Ovary (tissue), 9 donors: Measurements from ENCODE around the gene OPRD1. TPM values are rescaled to one million over a fixed set of nuclear protein-coding genes. Genes with fewer than 3 reads are reported as not detected.

ENCODE experiments used
- DNase-seq, 5 donors: peaks; one replicate each; pipeline ENCODE4 v3.0.0-alpha.2; 2019 to 2020
- H3K27ac ChIP-seq, 2 donors: fragments of 200-600 bp; one replicate each; pipeline versions ENCODE4 v1.5.1 to v1.8.0; 2019 to 2022
- H3K27me3 ChIP-seq: fragments of 200-600 bp; one replicate; pipeline ENCODE4 v1.8.0; 2022
- H3K36me3 ChIP-seq: fragments of 200-600 bp; sonication (generic); one replicate; pipeline ENCODE4 v1.5.1; 2019
- H3K4me1 ChIP-seq: one replicate; pipeline ENCODE4 v1.8.1; 2013; ENCODE audit warnings: mild to moderate bottlenecking, moderate library complexity; ENCODE audit not compliant: insufficient read depth
- H3K4me3 ChIP-seq: fragments of 200-600 bp; sonication (generic); one replicate; pipeline ENCODE4 v1.5.1; 2017
- H3K9me3 ChIP-seq, 2 donors: fragments of 200-600 bp in 1 of 2; sonication (generic) in 1 of 2; one replicate each; pipeline versions ENCODE4 v1.5.1 to v1.8.1; 2013 to 2019; ENCODE audit warnings: mild to moderate bottlenecking in 1 of 2, moderate library complexity in 1 of 2
- CTCF ChIP-seq, 3 donors: fragments of 450-650 bp in 2 of 3; fragments of 200-600 bp in 1 of 3; IDR thresholded peaks; one replicate each; pipeline versions ENCODE4 v1.5.1 to v1.8.0; 2016 to 2022; ENCODE audit warnings: antibody characterized with exemption in 3 of 3, mild to moderate bottlenecking in 1 of 3
- EP300 ChIP-seq: sonication (generic); formaldehyde crosslinking; IDR thresholded peaks from one replicate; pipeline ENCODE4 v1.6.1; 2017; ENCODE audit warnings: antibody characterized with exemption
- POLR2A ChIP-seq: fragments of 450-650 bp; IDR thresholded peaks from one replicate; pipeline ENCODE4 v1.6.1; 2017; ENCODE audit warnings: antibody characterized with exemption, mild to moderate bottlenecking, moderate library complexity
- WGBS, 3 donors: extraction: QIAGEN DNeasy Blood & Tissue Kit in 1 of 3; methylation state at CpG; one replicate each; pipeline versions ENCODE4 v1.1.5 to v1.1.7; 2013 to 2017; 5-methylcytosine and 5-hydroxymethylcytosine counted together
- intact Hi-C, 4 donors: fragments of 100-400 bp; cut with DNase I; formaldehyde crosslinking; loops; one replicate each; pipeline versions ENCODE4 v1.11.0 to v1.15.1; 2022 to 2023
- polyA plus RNA-seq, 2 donors: library from polyadenylated mRNA; stranded (reverse); fragments of 200-250 nt in 1 of 2; fragments of 350-450 nt in 1 of 2; fragmentation: Illumina TruSeq in 1 of 2; extraction: RNeasy Lipid Tissue Mini Kit (QIAGEN cat#74804) in 1 of 2; gene quantifications; one replicate each; pipeline ENCODE4 v1.2.3, GENCODE V29; 2013 to 2014
- total RNA-seq, 7 donors: library from RNA; depleted of rRNA in 2 of 7; stranded (reverse); fragments of >200 nt in 2 of 7; fragmentation: NEBNext Ultra II Directional in 3 of 7; extraction: Animal tissue kit (Norgen Biotek cat#: 25700) in 3 of 7; gene quantifications; one replicate each; pipeline versions ENCODE4 v1.1.0 to v1.2.4, GENCODE V29; 2016 to 2023
- donor health status: DM: no; HTN: no; CAD: no; lungs with moderate emphysema.
- donor health status: DM: no; HTN: no; CAD: no.
- donor health status: Bipolar disorder and iron deficiency.
- donor health status: DM: yes; HTN: yes; CAD: no.
- donor health status: DM: no; HTN: no; CAD: no.
- donor health status: DM: yes; HTN: yes; CAD: no.

Gene OPRD1
- total and polyA plus RNA-seq, 9 donors = 0.02 TPM; not detected in 8

- no peaks in the 10 kb centered on the region for H3K9me3 ChIP-seq
- 87 to 97% (median 94%) methylated on average over 3 of the region's 3 CpGs for WGBS, 3 donors
- DNase-seq = no peak
- H3K4me3 ChIP-seq = no peak overlapping the region
- intact Hi-C loops = no loop called here
- H3K27me3 ChIP-seq = no peaks in the 10 kb centered on the region
- no peak overlapping the region for H3K27ac ChIP-seq
- TF ChIP-seq EP300 (no peak), CTCF (IDR thresholded peaks at IDR 0.05) (no peak), POLR2A (no peak)
- no peaks in the 10 kb centered on the region for H3K36me3 ChIP-seq
- H3K4me1 ChIP-seq = no peaks in the 10 kb centered on the region
Observed at GRCh38 chr1:28803662-28804061, 8.3 kb upstream of the OPRD1 start.

- no peak for TF ChIP-seq CTCF (IDR thresholded peaks at IDR 0.05)
- TF ChIP-seq EP300 = no peak
- TF ChIP-seq POLR2A = no peak
- Histone ChIP-seq H3K9me3 (no peaks in the 10 kb centered on the region), H3K27ac (no peak overlapping the region), H3K4me3 (no peak overlapping the region), H3K4me1 (no peaks in the 10 kb centered on the region), H3K36me3 (no peaks in the 10 kb centered on the region), H3K27me3 (no peaks in the 10 kb centered on the region)
- no peak for DNase-seq
- WGBS, 3 donors = 40 to 61% (median 55%) methylated on average over 3 of the region's 3 CpGs
- intact Hi-C loops = no loop called here
Observed at GRCh38 chr1:28804071-28804470, 7.9 kb upstream of the OPRD1 start.

- Histone ChIP-seq H3K9me3 (no peaks in the 10 kb centered on the region), H3K4me3 (no peak overlapping the region), H3K27me3 (no peaks in the 10 kb centered on the region), H3K36me3 (no peaks in the 10 kb centered on the region), H3K27ac (no peak overlapping the region), H3K4me1 (no peaks in the 10 kb centered on the region)
- WGBS, 3 donors = 50 to 54% (median 52%) methylated on average over 4 of the region's 4 CpGs
- TF ChIP-seq POLR2A = no peak
- no peak for TF ChIP-seq EP300
- no peak for TF ChIP-seq CTCF (IDR thresholded peaks at IDR 0.05)
- intact Hi-C loops = no loop called here
- DNase-seq = no peak
Observed at GRCh38 chr1:28807046-28807445, 4.9 kb upstream of the OPRD1 start.

GRCh38 chr1:28807986-28808385, 4.0 kb upstream of the OPRD1 start:
- no peak for DNase-seq
- H3K9me3 ChIP-seq = no peaks in the 10 kb centered on the region
- H3K4me3 ChIP-seq = no peak overlapping the region
- WGBS, 3 donors = 74 to 76% (median 75%) methylated on average over 4 of the region's 4 CpGs
- H3K27me3 ChIP-seq = no peaks in the 10 kb centered on the region
- no peaks in the 10 kb centered on the region for H3K36me3 ChIP-seq
- H3K27ac ChIP-seq = no peak overlapping the region
- peaks cover 2% of the 10 kb centered on the region for H3K4me1 ChIP-seq
- TF ChIP-seq POLR2A = no peak
- TF ChIP-seq EP300 = no peak
- no peak for TF ChIP-seq CTCF (IDR thresholded peaks at IDR 0.05)
- intact Hi-C loops = no loop called here

DNA sequence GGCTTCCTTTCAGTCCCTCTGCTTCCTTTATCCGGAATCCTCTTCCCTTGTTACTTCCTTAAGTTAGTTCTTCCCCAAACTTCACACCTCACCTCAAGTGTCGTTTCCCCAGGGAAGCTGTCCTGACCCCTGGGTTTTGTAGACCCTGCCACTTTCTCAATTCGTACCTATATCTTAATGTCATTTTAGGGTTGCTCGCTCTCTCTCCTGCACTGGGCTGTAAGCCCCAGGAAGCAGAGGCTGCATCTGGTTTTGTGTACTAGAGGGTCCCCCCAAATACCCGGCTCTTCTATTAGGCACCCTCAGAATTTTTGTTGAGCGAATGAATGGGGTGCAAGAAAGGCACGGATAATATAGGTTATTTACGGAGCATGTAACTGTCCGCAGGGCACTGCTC, 603 bp upstream of the OPRD1 start:
- no peak overlapping the region for H3K4me3 ChIP-seq
- no peak for TF ChIP-seq CTCF (IDR thresholded peaks at IDR 0.05)
- TF ChIP-seq EP300 = no peak
- no peak for TF ChIP-seq POLR2A
- H3K4me1 ChIP-seq = peaks cover 2% of the 10 kb centered on the region
- WGBS, 3 donors = 66 to 69% (median 68%) methylated on average over 9 of the region's 9 CpGs
- intact Hi-C loops = no loop called here
- DNase-seq = no peak
- no peaks in the 10 kb centered on the region for H3K27me3 ChIP-seq
- H3K36me3 ChIP-seq = no peaks in the 10 kb centered on the region
- no peaks in the 10 kb centered on the region for H3K9me3 ChIP-seq
- no peak overlapping the region for H3K27ac ChIP-seq
